GM19397 (cell line): ENCODE results near the gene KIAA1217.
A peak's percentile ranks its signal among the peaks of the same experiment; 100 is the strongest.

Experiments
- ATAC-seq: cut with Tn5 transposase; IDR thresholded peaks from one replicate; pipeline ENCODE4 v1.9.1; 2021; ENCODE audit warnings: mild to moderate bottlenecking, moderate library complexity; ENCODE audit not compliant: unreplicated experiment

The KIAA1217 gene

GRCh38 chr10:24485304-24485703 is 276.4 kb downstream of the KIAA1217 start:
- ATAC-seq: no peak

GRCh38 chr10:24488631-24489030 is 279.7 kb downstream of the KIAA1217 start:
- no peak for ATAC-seq

DNA sequence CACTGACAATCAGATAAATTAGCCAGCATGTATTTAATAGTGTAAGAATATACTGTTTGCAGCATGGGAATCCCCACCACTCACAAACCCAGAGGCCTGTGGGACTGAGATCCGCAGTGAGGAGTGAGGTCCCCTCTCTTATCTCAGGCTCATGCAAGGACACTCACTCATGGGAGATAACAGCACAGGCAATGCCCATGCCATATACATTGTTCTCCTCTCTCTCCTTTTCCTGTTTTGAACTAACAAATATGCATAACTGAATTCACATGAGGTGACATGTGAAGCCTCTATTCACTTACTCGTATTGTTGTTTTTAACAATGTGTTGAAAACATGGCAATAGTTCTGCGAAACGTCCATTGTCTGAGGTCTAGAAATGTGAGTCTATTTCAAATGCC is 284.2 kb downstream of the KIAA1217 start:
- no peak for ATAC-seq

DNA sequence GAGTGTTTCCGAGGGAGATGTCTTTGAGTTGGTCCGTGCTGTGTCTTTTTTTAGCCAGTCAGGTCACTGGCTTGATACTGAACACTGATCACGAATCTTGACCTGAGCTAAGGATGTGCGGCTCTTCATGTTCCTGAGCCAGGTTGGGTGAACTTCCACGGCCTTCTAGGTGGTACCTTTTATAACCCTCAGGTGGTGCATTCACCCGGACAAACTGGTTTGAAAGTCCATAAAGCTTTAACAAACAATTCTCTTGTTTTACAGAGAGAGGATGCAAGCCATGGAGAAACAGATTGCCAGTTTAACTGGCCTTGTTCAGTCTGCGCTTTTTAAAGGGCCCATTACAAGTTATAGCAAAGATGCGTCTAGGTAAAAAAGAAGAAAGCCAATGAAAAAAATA is 285.3 kb downstream of the KIAA1217 start:
- no peak for ATAC-seq

- ATAC-seq: no peak
These were observed 285.8 kb downstream of the KIAA1217 start for GRCh38 chr10:24494777-24495176.

DNA sequence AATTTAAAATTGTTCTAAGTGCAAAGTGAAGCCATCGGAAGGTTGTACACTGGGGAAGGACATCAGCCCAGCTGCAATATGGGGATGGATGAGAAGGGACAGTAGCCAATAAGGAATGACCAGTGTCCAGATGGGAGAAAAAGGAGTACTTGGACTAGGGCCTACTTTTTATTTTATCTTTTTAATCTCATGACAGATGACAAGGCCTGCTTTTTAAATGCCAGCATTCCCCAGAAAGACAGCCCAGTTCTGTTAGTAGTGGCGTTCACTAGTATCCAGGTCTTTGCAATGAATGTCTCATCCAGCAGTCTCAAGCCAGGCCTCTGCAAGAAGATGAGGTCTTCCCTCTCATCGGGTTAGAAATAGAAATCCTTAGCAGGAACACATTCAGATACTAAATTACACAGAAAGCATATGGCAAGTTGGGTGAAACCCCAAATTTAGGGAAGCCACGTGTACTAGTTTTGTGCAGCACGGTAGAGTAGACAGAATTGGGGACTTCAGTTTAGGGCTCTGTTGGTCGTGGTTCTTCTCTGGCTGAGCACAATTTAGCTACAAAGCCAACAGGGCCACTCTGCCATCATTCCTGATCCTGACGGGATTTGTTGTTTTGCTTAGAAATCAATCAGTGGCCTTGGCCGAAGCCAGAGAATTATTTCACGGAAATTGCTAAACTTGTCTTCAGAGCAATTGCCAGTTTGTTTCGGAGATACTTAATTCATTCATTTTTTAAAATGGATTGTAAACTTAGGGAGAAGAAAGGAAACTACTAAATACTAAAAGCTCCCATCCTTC is 286.9 kb downstream of the KIAA1217 start:
- no peak for ATAC-seq

DNA sequence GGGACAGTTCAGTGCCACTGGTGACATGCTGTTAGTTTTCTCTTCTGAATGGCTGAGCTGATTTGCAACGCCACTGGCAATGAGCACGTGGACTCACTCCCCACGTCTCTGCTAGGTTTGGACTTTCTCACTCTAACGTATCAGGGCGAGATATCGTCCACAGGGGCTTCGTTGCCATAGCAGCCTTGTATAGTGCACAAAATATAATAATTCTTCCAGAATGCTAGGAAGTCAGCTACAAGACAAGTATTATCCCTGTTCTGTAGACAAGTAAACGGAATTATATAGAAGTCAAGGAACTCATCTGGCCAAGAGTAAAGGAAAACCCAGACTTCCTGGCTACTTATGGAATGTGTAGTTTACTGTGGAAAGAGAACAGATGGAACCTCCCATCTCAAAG is 288.0 kb downstream of the KIAA1217 start:
- ATAC-seq: no peak

DNA sequence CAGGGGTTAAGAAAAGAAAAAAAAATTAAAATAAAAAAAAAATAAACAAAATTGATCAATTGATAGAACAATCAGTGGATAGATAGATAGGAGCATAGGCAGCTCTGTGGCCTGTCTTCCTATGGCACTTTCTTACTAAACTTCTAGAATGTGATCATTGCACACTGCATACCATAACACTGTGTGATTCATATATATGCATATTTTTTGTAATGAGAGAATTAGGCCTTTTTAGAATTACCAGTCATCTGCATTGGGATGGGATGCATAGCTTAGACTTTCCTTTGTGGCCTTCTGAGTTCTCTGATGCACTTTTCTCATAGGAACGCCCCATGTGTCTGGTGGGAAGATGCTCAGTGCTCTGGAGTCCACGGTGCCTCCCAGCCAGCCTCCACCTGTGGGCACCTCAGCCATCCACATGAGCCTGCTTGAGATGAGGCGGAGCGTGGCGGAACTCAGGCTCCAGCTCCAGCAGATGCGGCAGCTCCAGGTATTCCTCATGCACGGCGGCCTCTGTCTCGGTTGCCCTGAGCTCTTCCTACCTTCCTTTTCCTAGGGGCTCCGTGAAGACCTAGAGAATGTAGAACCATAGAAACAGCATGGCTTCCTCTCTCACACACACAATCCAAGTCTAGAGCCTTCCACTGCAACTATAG is 292.2 kb downstream of the KIAA1217 start:
- ATAC-seq: no peak

GRCh38 chr10:24502006-24502405 is 293.1 kb downstream of the KIAA1217 start:
- no peak for ATAC-seq

GRCh38 chr10:24502801-24503460 is 294.0 kb downstream of the KIAA1217 start:
- ATAC-seq: no peak

DNA sequence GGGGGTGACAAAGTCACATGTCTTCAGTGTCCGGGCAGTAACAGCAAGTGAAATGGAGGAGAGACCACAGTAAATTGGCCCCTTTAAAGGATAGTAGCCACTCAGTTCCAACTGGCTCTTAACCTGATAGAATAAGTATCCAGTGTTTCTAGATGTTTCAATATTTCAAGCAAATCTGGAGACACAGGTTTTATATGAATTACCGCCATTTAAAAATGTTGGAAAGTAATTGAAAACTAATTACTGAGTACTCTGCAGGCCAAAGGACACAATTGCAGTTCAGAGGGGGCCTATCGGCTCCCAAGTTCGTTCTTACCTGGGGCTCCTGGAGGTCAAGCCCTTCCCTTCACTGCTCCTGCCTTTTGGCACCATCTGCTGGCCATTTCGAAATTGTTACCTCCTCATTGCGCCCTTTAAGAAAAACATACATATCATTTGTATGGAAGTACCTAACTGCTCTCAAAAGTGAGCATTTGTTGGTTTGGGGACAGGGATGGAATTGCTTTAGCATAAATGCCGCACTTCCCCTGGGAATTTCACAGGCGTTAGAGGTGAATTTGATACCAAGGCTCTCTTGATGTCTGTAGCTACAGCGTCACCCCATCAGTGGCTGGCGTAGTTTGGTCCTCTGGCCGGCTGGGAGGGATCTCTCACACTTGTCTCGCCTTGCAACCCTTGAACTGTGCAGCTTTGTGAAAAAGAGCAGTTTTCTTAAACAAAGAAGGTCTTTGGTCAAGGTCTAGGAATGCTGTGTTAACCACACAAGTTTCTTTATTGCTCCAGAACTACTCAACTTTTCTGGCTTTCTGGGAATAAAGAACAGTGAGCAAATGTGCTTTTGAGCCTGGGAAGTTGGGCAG is 294.8 kb downstream of the KIAA1217 start:
- ATAC-seq: peak; percentile 53

DNA sequence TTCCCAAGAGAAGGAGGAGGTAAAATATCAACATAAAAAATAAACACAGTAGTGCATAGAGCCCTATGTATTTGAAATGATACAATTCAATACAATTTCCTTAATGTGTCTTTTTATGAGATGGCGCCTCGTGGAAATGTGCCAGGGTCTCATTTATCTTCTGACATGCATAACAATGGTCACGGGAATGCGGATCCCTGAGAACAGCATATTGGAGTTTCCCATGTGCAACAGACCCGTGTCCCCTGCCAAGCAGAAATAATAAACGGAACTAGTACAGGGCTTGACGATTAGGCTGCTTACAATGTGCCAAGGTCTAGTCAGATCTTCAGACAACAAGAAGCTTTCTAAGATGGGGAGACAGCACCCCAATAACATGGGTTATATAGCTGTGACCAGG is 296.8 kb downstream of the KIAA1217 start:
- ATAC-seq: no peak

DNA sequence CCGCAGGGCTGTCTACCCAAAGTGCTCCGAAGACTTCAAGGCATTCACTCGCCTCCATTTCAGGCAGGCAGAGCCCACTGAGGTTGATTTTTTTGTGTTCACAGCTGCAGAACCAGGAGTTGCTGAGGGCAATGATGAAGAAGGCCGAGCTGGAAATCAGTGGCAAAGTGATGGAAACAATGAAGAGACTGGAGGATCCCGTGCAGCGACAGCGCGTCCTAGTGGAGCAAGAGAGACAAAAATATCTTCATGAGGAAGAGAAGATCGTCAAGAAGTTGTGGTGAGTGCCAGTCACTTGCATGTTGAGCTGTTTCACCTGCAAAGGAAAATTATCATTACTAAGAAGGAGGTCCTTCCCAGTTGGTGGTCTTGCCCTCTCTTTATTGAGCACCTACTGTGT is 304.2 kb downstream of the KIAA1217 start:
- no peak for ATAC-seq

GRCh38 chr10:24515481-24515880 is 306.5 kb downstream of the KIAA1217 start:
- no peak for ATAC-seq

DNA sequence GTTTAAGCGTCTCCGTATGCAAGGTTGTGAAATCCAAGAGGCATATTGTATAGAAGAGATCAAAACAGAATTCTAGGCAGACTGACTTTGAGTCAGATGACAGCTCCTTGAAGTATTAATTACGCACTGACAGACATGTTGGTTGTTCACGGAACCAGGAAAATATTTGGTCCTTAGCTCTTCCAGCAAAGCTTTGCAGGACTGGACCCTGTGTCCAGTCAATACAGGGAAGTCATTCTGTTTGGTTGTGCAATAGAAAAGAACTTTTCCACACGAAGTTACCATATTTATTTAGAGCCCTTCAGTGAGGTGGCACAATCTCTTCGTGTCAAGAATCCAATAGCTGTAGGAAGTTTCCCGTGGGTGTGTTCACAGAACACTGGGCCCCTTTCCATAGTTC is 309.5 kb downstream of the KIAA1217 start:
- ATAC-seq: no peak

GRCh38 chr10:24518981-24519597 is 310.2 kb downstream of the KIAA1217 start:
- ATAC-seq: no peak

GRCh38 chr10:24519950-24520349 is 311.0 kb downstream of the KIAA1217 start:
- ATAC-seq: no peak

- ATAC-seq: no peak
These were observed 315.4 kb downstream of the KIAA1217 start for GRCh38 chr10:24524314-24524713.

DNA sequence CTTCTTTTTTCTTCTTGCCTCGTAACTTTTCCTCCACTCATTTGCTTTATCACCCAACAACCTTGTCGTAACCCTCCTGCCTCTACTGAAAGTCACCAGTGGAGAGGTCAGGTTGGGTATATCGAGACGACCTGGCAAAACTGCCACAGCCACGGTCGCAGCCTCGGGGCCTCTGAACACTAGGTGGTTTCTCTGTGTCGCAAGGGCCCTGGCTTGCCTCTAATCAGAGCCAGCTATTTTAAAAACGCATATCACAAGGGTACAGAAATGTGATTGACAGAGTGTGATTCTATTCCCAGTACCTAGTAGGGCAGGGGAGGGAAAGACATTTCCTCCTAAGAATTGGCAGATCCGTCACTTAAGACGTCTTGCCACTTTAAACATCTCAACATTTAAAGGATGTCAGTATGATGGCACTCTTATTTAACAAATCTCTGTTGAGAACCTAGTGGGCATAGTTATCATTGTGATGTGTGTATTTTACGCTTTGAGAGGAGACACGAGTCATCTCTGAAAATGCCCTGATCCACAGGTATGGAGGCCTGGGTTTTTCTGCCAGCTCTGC is 317.2 kb downstream of the KIAA1217 start:
- no peak for ATAC-seq

DNA sequence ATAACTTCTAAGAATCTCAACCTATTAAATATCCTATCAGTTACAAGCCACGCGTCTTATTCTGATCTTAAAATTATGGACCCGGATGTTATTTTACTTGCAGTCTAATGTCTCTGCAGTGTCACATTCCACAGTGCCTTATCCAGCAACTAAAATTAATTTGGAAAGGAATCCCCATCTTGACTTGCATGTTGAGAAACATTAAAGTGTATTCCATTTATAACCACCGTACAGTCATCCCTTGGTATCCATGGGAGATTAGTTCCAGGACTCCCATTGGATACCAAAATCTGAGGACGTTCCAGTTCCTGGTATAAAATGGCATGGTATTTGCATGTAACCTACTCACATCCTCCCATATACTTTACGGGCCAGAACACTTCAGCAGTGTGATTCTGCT is 320.0 kb downstream of the KIAA1217 start:
- no peak for ATAC-seq
